OCI-LY7 (cell line): ENCODE results near the gene CAPSL. TPM values are rescaled to one million over a fixed set of nuclear protein-coding genes. Genes with fewer than 3 reads are reported as not detected.

ENCODE experiments used
- BruUV-seq: library from RNA; stranded (reverse); fragments of 400-500 nt; replicated peaks from 2 replicates; lab custom pipeline; 2021; lab: Mats Ljungman, UMichigan
- CTCF ChIA-PET: fragments of 300-600 bp; sonication (Branson Sonifier 250); formaldehyde crosslinking; loops from one replicate; lab custom pipeline; 2022; ENCODE audit warnings: antibody characterized with exemption; ENCODE audit not compliant: unreplicated experiment; lab: Charles Lee
- POLR2A ChIA-PET: fragments of 300-600 bp; sonication (Branson Sonifier 250); formaldehyde crosslinking; loops from one replicate; lab custom pipeline; 2022; ENCODE audit warnings: antibody characterized with exemption; lab: Charles Lee
- DNase-seq: peaks from one replicate; pipeline ENCODE4 v3.0.0-alpha.2; 2015; ENCODE audit warnings: low spot score
- H2AFZ ChIP-seq: fragments of 200-600 bp; sonication (generic), shearing (Covaris generic); 2 replicates; pipeline ENCODE4 v1.6.1; 2014; ENCODE audit warnings: mild to moderate bottlenecking, antibody characterized with exemption, low read length, moderate library complexity
- H3K27ac ChIP-seq: fragments of 200-600 bp; sonication (generic); 2 replicates; pipeline ENCODE4 v1.5.1; 2014; ENCODE audit warnings: mixed run types, low read depth, mild to moderate bottlenecking, moderate library complexity, low read length, inconsistent platforms; ENCODE audit not compliant: poor library complexity, severe bottlenecking
- H3K36me3 ChIP-seq: fragments of 200-600 bp; sonication (generic); 2 replicates; pipeline ENCODE4 v1.6.1; 2014; ENCODE audit warnings: mild to moderate bottlenecking, antibody characterized with exemption, low read length, moderate library complexity, mixed read lengths; ENCODE audit not compliant: insufficient read depth
- H3K4me1 ChIP-seq: fragments of 200-600 bp; sonication (generic); 2 replicates; pipeline ENCODE4 v1.5.1; 2014; ENCODE audit warnings: mild to moderate bottlenecking, low read length; ENCODE audit not compliant: insufficient read depth, poor library complexity, severe bottlenecking
- H3K4me2 ChIP-seq: fragments of 200-600 bp; sonication (generic); 2 replicates; pipeline ENCODE4 v1.6.1; 2014; ENCODE audit warnings: mild to moderate bottlenecking, low read length
- H3K4me3 ChIP-seq: fragments of 200-600 bp; sonication (generic); 2 replicates; pipeline ENCODE4 v1.5.1; 2014; ENCODE audit warnings: mild to moderate bottlenecking, low read depth, low read length; ENCODE audit not compliant: poor library complexity, severe bottlenecking
- H3K79me2 ChIP-seq: fragments of 200-600 bp; sonication (generic); 2 replicates; pipeline ENCODE4 v1.6.1; 2016; ENCODE audit warnings: low read depth, mild to moderate bottlenecking, low read length, moderate library complexity, mixed read lengths; ENCODE audit not compliant: insufficient read depth
- H3K9me2 ChIP-seq: fragments of 200-600 bp; sonication (generic); 2 replicates; pipeline ENCODE4 v1.6.1; 2016; ENCODE audit warnings: mild to moderate bottlenecking, low read length, mixed read lengths; ENCODE audit not compliant: insufficient read depth
- H3K9me3 ChIP-seq: fragments of 200-600 bp; sonication (generic); 2 replicates; pipeline ENCODE4 v1.6.1; 2014; ENCODE audit warnings: mild to moderate bottlenecking, mixed run types, low read length, mixed read lengths
- H4K20me1 ChIP-seq: fragments of 200-600 bp; sonication (generic); 2 replicates; pipeline ENCODE4 v1.6.1; 2014; ENCODE audit warnings: mild to moderate bottlenecking, antibody characterized with exemption, low read length, moderate library complexity, mixed read lengths; ENCODE audit not compliant: insufficient read depth
- CTCF ChIP-seq: fragments of 200-600 bp; sonication (generic); conservative IDR thresholded peaks from 2 replicates; pipeline ENCODE4 v1.5.1; 2014; ENCODE audit warnings: mild to moderate bottlenecking, antibody characterized with exemption, low read length, moderate library complexity, mixed read lengths
- EZH2phosphoT487 ChIP-seq: fragments of 200-600 bp; sonication (generic); IDR thresholded peaks from 2 replicates; pipeline ENCODE4 v1.6.1; 2018; ENCODE audit warnings: low read depth, borderline replicate concordance, mild to moderate bottlenecking, mixed run types, antibody characterized with exemption, low read length, moderate library complexity, mixed read lengths
- intact Hi-C: fragments of 100-400 bp; cut with micrococcal nuclease; formaldehyde crosslinking; loops from one replicate; pipeline ENCODE4 v1.10.0; 2022; ENCODE audit not compliant: unreplicated experiment
- total RNA-seq, 2 experiments: library from RNA; depleted of rRNA in 1 of 2; stranded (reverse); fragments of >200 nt in 1 of 2; shearing (Covaris generic) in 1 of 2; gene quantifications; 2 replicates each; pipeline ENCODE4 v1.2.3, GENCODE V29; 2014 to 2022

The CAPSL gene
- total RNA-seq, 2 experiments from 2014 or later, result 4.7 TPM; not detected in 1

GRCh38 chr5:35884191-35884769 lies 54.1 kb downstream of the CAPSL start:
- peak; percentile 98 for DNase-seq
- peak overlapping the region; percentile 100 for H3K27ac ChIP-seq
- H3K4me3 ChIP-seq, result peak overlapping the region; percentile 19
- ChIA-PET CTCF (no interaction called here), POLR2A (interaction anchor here (1.1 to 6.9 kb wide), 8 partner anchors 9 to 105 kb away, joined by 3 to 104 read pairs (median 4); no protein-coding TSS in a partner anchor)
- TSS peak; percentile 85 for BruUV-seq
- H2AFZ ChIP-seq, result no peak overlapping the region; the same call in 1 of the 2 replicates
- intact Hi-C loops, result loop anchor here (1.0 kb wide), 2 partner anchors 20 to 41 kb away; no protein-coding TSS in a partner anchor
- peaks cover 95% of the 10 kb centered on the region for H3K4me1 ChIP-seq
- H3K79me2 ChIP-seq, result no peaks in the 10 kb centered on the region
- TF ChIP-seq EZH2phosphoT487 (no peak), CTCF (no peak)
- H3K4me2 ChIP-seq, result peak overlapping the region; percentile 82
- no peaks in the 10 kb centered on the region for H4K20me1 ChIP-seq
- peaks cover 11% of the 10 kb centered on the region; the same call in 1 of the 2 replicates for H3K9me3 ChIP-seq
- H3K9me2 ChIP-seq, result no peaks in the 10 kb centered on the region
- peaks cover 49% of the 10 kb centered on the region for H3K36me3 ChIP-seq

GRCh38 chr5:35881758-35882157 lies 56.7 kb downstream of the CAPSL start:
- H2AFZ ChIP-seq, result no peak overlapping the region
- H4K20me1 ChIP-seq, result no peaks in the 10 kb centered on the region
- peaks cover 5% of the 10 kb centered on the region; the same call in 1 of the 2 replicates for H3K9me3 ChIP-seq
- POLR2A ChIA-PET, result interaction anchor here (0.6 to 6.9 kb wide), 12 partner anchors 9 to 953 kb away, joined by 3 to 104 read pairs (median 4); partner anchors contain the start of gene IL7R
- peak overlapping the region; percentile 3; the same call in 1 of the 2 replicates for H3K4me2 ChIP-seq
- H3K79me2 ChIP-seq, result no peaks in the 10 kb centered on the region
- H3K27ac ChIP-seq, result peak overlapping the region; percentile 100
- DNase-seq, result no peak
- CTCF ChIA-PET, result interaction anchor here (0.9 to 1.5 kb wide), 2 partner anchors 18 to 24 kb away, joined by 4 read pairs; no protein-coding TSS in a partner anchor
- no TSS peak for BruUV-seq
- TF ChIP-seq CTCF (no peak), EZH2phosphoT487 (no peak)
- H3K36me3 ChIP-seq, result peaks cover 57% of the 10 kb centered on the region
- H3K4me3 ChIP-seq, result no peak overlapping the region
- H3K4me1 ChIP-seq, result peaks cover 83% of the 10 kb centered on the region
- intact Hi-C loops, result no loop called here
- H3K9me2 ChIP-seq, result no peaks in the 10 kb centered on the region
